Activated naive CD4-positive, alpha-beta T cell treated with anti-CD3 and anti-CD28 coated beads, Interleukin-2, amount 50 U/mL, for 72 hours (primary cell): ENCODE results near the gene GRM7. TPM values are rescaled to one million over a fixed set of nuclear protein-coding genes. Genes with fewer than 3 reads are reported as not detected.

Experiments used
- ATAC-seq, 2 donors: fragments of 150-1000 bp; cut with Tn5 transposase; 2 replicates each; pipeline ENCODE4 v1.10.0; 2021; ENCODE audit warnings: mild to moderate bottlenecking in 2 of 2, moderate library complexity in 2 of 2
- DNase-seq, 2 donors: peaks; one replicate each; pipeline ENCODE4 v3.0.0; 2021 to 2022; ENCODE audit warnings: low spot score in 2 of 2
- H3K27ac Mint-ChIP-seq, 2 donors: one replicate each; pipeline ENCODE4 v1.8.0; 2022; ENCODE audit warnings: mild to moderate bottlenecking in 2 of 2, mixed read lengths in 2 of 2
- H3K36me3 Mint-ChIP-seq, 2 donors: one replicate each; pipeline ENCODE4 v1.8.0; 2022; ENCODE audit warnings: mixed read lengths in 2 of 2
- H3K9me3 Mint-ChIP-seq, 2 donors: one replicate each; pipeline ENCODE4 v1.8.0; 2022; ENCODE audit warnings: mixed read lengths in 2 of 2
- total RNA-seq, 2 donors: library from RNA; stranded (reverse); gene quantifications; one replicate each; pipeline ENCODE4 v1.2.3, GENCODE V29; 2022

The GRM7 gene
- total RNA-seq, 2 donors from 2014 or later = not detected

- DNase-seq (no peak), ATAC-seq (no peak)
- H3K27ac Mint-ChIP-seq = no peak overlapping the region
- H3K36me3 Mint-ChIP-seq = no peaks in the 10 kb centered on the region
- peaks cover 0 to 3% of the 10 kb centered on the region in 2 donors for H3K9me3 Mint-ChIP-seq
Measured at GRCh38 chr3:7721869-7722268, 861.0 kb downstream of the GRM7 start.

GRCh38 chr3:7728566-7729519 lies 867.9 kb downstream of the GRM7 start:
- Mint-ChIP-seq H3K9me3 (peaks cover 3 to 7% of the 10 kb centered on the region in 2 donors), H3K36me3 (no peaks in the 10 kb centered on the region), H3K27ac (no peak overlapping the region)
- DNase-seq (no peak), ATAC-seq (no peak)

GRCh38 chr3:7733933-7734332 lies 873.0 kb downstream of the GRM7 start:
- ATAC-seq = no peak

GRCh38 chr3:7734456-7734855 lies 873.5 kb downstream of the GRM7 start:
- ATAC-seq (no peak), DNase-seq (no peak)
- Mint-ChIP-seq H3K9me3 (peaks cover 3 to 7% of the 10 kb centered on the region in 2 donors), H3K36me3 (no peaks in the 10 kb centered on the region), H3K27ac (no peak overlapping the region)

More at GRCh38 chr3:7733933-7734332, 873.0 kb downstream of the GRM7 start:
- H3K27ac Mint-ChIP-seq = no peak overlapping the region
- H3K9me3 Mint-ChIP-seq = peaks cover 3 to 7% of the 10 kb centered on the region in 2 donors
- no peak for DNase-seq
- H3K36me3 Mint-ChIP-seq = no peaks in the 10 kb centered on the region

- ATAC-seq (no peak), DNase-seq (no peak)
- Mint-ChIP-seq H3K9me3 (peaks cover 0 to 5% of the 10 kb centered on the region in 2 donors), H3K27ac (no peak overlapping the region), H3K36me3 (no peaks in the 10 kb centered on the region)
Measured at GRCh38 chr3:7737263-7737662, 876.3 kb downstream of the GRM7 start.

GRCh38 chr3:7739754-7740153 lies 878.8 kb downstream of the GRM7 start:
- H3K27ac Mint-ChIP-seq = no peak overlapping the region
- H3K36me3 Mint-ChIP-seq = no peaks in the 10 kb centered on the region
- no peaks in the 10 kb centered on the region for H3K9me3 Mint-ChIP-seq
- DNase-seq = no peak
- ATAC-seq = no peak

GRCh38 chr3:7740458-7740857 lies 879.5 kb downstream of the GRM7 start:
- DNase-seq = no peak
- Mint-ChIP-seq H3K36me3 (no peaks in the 10 kb centered on the region), H3K27ac (no peak overlapping the region), H3K9me3 (no peaks in the 10 kb centered on the region)
- no peak for ATAC-seq

- ATAC-seq = no peak
- Mint-ChIP-seq H3K27ac (no peak overlapping the region), H3K36me3 (no peaks in the 10 kb centered on the region), H3K9me3 (peaks cover 0 to 4% of the 10 kb centered on the region in 2 donors)
- no peak for DNase-seq
Measured at GRCh38 chr3:7744850-7745249, 883.9 kb downstream of the GRM7 start.

- peaks cover 0 to 4% of the 10 kb centered on the region in 2 donors for H3K9me3 Mint-ChIP-seq
- DNase-seq (no peak), ATAC-seq (no peak)
- no peak overlapping the region for H3K27ac Mint-ChIP-seq
- no peaks in the 10 kb centered on the region for H3K36me3 Mint-ChIP-seq
Measured at GRCh38 chr3:7745711-7746110, 884.8 kb downstream of the GRM7 start.

- Mint-ChIP-seq H3K9me3 (peaks cover 0 to 4% of the 10 kb centered on the region in 2 donors), H3K36me3 (no peaks in the 10 kb centered on the region), H3K27ac (no peak overlapping the region)
- no peak for DNase-seq
- ATAC-seq = no peak
Measured at GRCh38 chr3:7749931-7750695, 889.2 kb downstream of the GRM7 start.

GRCh38 chr3:7752005-7752404 lies 891.1 kb downstream of the GRM7 start:
- Mint-ChIP-seq H3K36me3 (no peaks in the 10 kb centered on the region), H3K27ac (no peak overlapping the region), H3K9me3 (peaks cover 1 to 4% of the 10 kb centered on the region in 2 donors)
- no peak for ATAC-seq
- no peak for DNase-seq

- Mint-ChIP-seq H3K36me3 (no peaks in the 10 kb centered on the region), H3K27ac (peak overlapping the region in 1 of 2 donors; percentile 15), H3K9me3 (peaks cover 3 to 7% of the 10 kb centered on the region in 2 donors)
- DNase-seq (no peak), ATAC-seq (no peak)
Measured at GRCh38 chr3:7754653-7755441, 893.9 kb downstream of the GRM7 start.

- no peak for ATAC-seq
- H3K27ac Mint-ChIP-seq = no peak overlapping the region
- peaks cover 7 to 9% of the 10 kb centered on the region in 2 donors for H3K9me3 Mint-ChIP-seq
- no peak for DNase-seq
- H3K36me3 Mint-ChIP-seq = peaks cover 0 to 4% of the 10 kb centered on the region in 2 donors
Measured at GRCh38 chr3:7759630-7760029, 898.7 kb downstream of the GRM7 start.

- DNase-seq = no peak
- Mint-ChIP-seq H3K9me3 (peaks cover 7 to 9% of the 10 kb centered on the region in 2 donors), H3K36me3 (peaks cover 0 to 4% of the 10 kb centered on the region in 2 donors), H3K27ac (no peak overlapping the region)
- no peak for ATAC-seq
Measured at GRCh38 chr3:7760718-7761117, 899.8 kb downstream of the GRM7 start.

GRCh38 chr3:7764115-7764514 lies 903.2 kb downstream of the GRM7 start:
- no peak for DNase-seq
- Mint-ChIP-seq H3K9me3 (peaks cover 15 to 25% of the 10 kb centered on the region in 2 donors), H3K27ac (no peak overlapping the region), H3K36me3 (peaks cover 4 to 6% of the 10 kb centered on the region in 2 donors)
- no peak for ATAC-seq

GRCh38 chr3:7766530-7766929 lies 905.6 kb downstream of the GRM7 start:
- H3K27ac Mint-ChIP-seq = no peak overlapping the region
- peaks cover 4 to 6% of the 10 kb centered on the region in 2 donors for H3K36me3 Mint-ChIP-seq
- no peak for DNase-seq
- peaks cover 13 to 22% of the 10 kb centered on the region in 2 donors for H3K9me3 Mint-ChIP-seq
- no peak for ATAC-seq
